ENCODE data around the gene LGALS9. TPM values are rescaled to one million over a fixed set of nuclear protein-coding genes. Genes with fewer than 3 reads are reported as not detected.

Gene LGALS9
- total and polyA plus RNA-seq, 12 donors, result 3.5 to 87.7 (median 44.4) TPM

GRCh38 chr17:27596096-27596495 is 34.9 kb upstream of the LGALS9 start:
- no peak for TF ChIP-seq CTCF (IDR thresholded peaks at IDR 0.05)
- no peak for DNase-seq
- no peaks in the 10 kb centered on the region for H3K27me3 ChIP-seq
- peak overlapping the region in 1 of 5 donors; percentile 56 for H3K27ac ChIP-seq
- H3K9me3 ChIP-seq (replicated peaks in 1 of 3), result no peaks in the 10 kb centered on the region
- intact Hi-C loops (cut with DNase I), result loop anchor here (5.0 to 10.0 kb wide), 3 partner anchors 141 to 359 kb away; partner anchors contain the start of gene KSR1 (in 1 of the 2)
- WGBS, 4 donors, result 60 to 89% (median 74%) methylated on average over 3 to 4 of the region's 4 CpGs
- peaks cover 0 to 18% of the 10 kb centered on the region in 2 donors for H3K36me3 ChIP-seq (replicated peaks in 1 of 2)
- no peak overlapping the region for H3K4me3 ChIP-seq
- H3K4me1 ChIP-seq (replicated peaks in 1 of 2), result peaks cover 0 to 5% of the 10 kb centered on the region in 2 donors

GRCh38 chr17:27596566-27597187 is 34.3 kb upstream of the LGALS9 start:
- 57 to 65% (median 62%) methylated on average over 9 of the region's 9 CpGs for WGBS, 4 donors
- no peaks in the 10 kb centered on the region for H3K27me3 ChIP-seq
- DNase-seq, result peak in 2 of 7 donors; percentile 59 to 73
- no peak overlapping the region for H3K4me3 ChIP-seq
- intact Hi-C loops (cut with DNase I), result loop anchor here (5.0 to 10.0 kb wide), 3 partner anchors 142 to 359 kb away; partner anchors contain the start of gene KSR1 (in 1 of the 2)
- H3K4me1 ChIP-seq (replicated peaks in 1 of 2), result peaks cover 0 to 8% of the 10 kb centered on the region in 2 donors
- TF ChIP-seq CTCF (IDR thresholded peaks at IDR 0.05) (no peak), POLR2A (IDR thresholded peaks at IDR 0.05) (no peak)
- H3K27ac ChIP-seq, result peak overlapping the region in 1 of 5 donors; percentile 56
- H3K36me3 ChIP-seq (replicated peaks in 1 of 2), result peaks cover 0 to 18% of the 10 kb centered on the region in 2 donors
- H3K9me3 ChIP-seq (replicated peaks in 1 of 3), result no peaks in the 10 kb centered on the region

- Histone ChIP-seq H3K4me1 (replicated peaks in 1 of 2) (peaks cover 0 to 11% of the 10 kb centered on the region in 2 donors), H3K27me3 (no peaks in the 10 kb centered on the region), H3K36me3 (replicated peaks in 1 of 2) (peaks cover 0 to 16% of the 10 kb centered on the region in 2 donors), H3K27ac (peak overlapping the region in 1 of 5 donors; percentile 56), H3K9me3 (replicated peaks in 1 of 3) (no peaks in the 10 kb centered on the region), H3K4me3 (no peak overlapping the region)
- WGBS, 4 donors, result 80 to 89% (median 84%) methylated on average over 10 of the region's 10 CpGs
- TF ChIP-seq POLR2A (IDR thresholded peaks at IDR 0.05), result no peak
- TF ChIP-seq CTCF (IDR thresholded peaks at IDR 0.05), result no peak
- intact Hi-C loops (cut with DNase I), result loop anchor here (5.0 to 10.0 kb wide), 3 partner anchors 142 to 360 kb away; partner anchors contain the start of gene KSR1 (in 1 of the 2)
- no peak for DNase-seq
Observed at GRCh38 chr17:27597188-27597580, 33.8 kb upstream of the LGALS9 start.

- Histone ChIP-seq H3K4me1 (replicated peaks in 1 of 2) (peaks cover 0 to 11% of the 10 kb centered on the region in 2 donors), H3K27me3 (no peaks in the 10 kb centered on the region), H3K36me3 (replicated peaks in 1 of 2) (peaks cover 0 to 9% of the 10 kb centered on the region in 2 donors), H3K27ac (no peak overlapping the region), H3K4me3 (no peak overlapping the region), H3K9me3 (replicated peaks in 1 of 3) (no peaks in the 10 kb centered on the region)
- WGBS, 4 donors, result 90 to 94% (median 93%) methylated on average over 2 to 5 of the region's 5 CpGs
- TF ChIP-seq CTCF (IDR thresholded peaks at IDR 0.05), result no peak
- no peak for TF ChIP-seq POLR2A (IDR thresholded peaks at IDR 0.05)
- intact Hi-C loops (cut with DNase I), result loop anchor here (2.0 to 10.0 kb wide), 4 partner anchors 143 to 361 kb away; partner anchors contain the start of gene KSR1 (in 1 of the 2)
- DNase-seq, result no peak
Observed at GRCh38 chr17:27597783-27598320, 33.1 kb upstream of the LGALS9 start.

All from adrenal gland (tissue), 12 donors.